Endothelial cell of coronary artery (primary cell): ENCODE data around the gene COA5. TPM values are rescaled to one million over a fixed set of nuclear protein-coding genes. Genes with fewer than 3 reads are reported as not detected.

Experiments used
- total RNA-seq: library from RNA; depleted of rRNA; stranded (reverse); fragments of >200 nt; gene quantifications from 2 replicates; pipeline ENCODE4 v1.2.3, GENCODE V29; 2014

COA5 gene, protein sequence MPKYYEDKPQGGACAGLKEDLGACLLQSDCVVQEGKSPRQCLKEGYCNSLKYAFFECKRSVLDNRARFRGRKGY
- 21.1 and 30.7 TPM in 2 replicates for total RNA-seq

DNA sequence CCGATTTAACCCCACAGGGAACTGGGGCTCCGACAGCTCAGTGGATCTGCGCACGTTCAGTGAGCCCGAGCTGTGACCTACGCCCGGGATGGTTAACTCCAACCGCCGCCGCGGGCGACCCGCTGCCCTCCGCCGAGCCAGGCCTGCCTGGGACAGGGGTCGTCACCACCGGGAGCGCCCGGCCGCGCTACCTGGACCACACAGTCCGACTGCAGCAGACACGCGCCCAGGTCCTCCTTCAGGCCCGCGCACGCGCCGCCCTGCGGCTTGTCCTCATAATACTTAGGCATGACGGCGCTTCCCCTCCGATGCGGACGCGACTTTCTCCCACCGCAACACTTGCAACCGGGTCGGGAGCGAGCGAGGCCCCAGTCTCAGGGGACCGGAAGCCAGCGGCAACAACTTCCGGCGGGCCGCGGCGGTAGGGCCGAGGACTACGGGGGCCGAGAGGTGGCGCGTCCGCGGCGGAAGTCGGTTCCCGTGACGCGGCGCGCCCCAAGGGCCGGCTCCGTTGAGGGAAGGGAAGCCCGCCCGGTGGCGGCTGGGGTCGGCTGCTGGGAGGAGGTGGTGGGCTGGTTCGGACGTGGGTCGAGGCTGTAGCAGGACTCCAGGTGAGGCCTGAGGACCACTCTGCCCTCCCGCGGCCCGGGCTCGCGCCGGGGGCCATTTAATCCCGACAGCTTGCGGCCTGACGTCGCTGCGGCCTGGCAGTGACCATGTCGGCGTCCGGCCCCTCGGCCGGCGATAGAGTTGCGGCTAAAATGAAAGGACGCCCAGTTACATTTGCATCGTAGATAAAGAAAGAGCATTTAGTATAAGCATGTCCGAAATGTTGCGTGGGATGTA, at the start of gene COA5, which contains the start of gene UNC50:
Gene COA5 (minus strand): TSS at position 397 of the 846 bp plus-strand sequence. CDS start 107 bp downstream, at position 290.
Gene UNC50 (plus strand): TSS at position 474 of the 846 bp plus-strand sequence. CDS start 1,171 bp downstream, outside the sequence.

Other genes with a start within 250 kb of the COA5 start
- gene INPP4A, start 163.7 kb downstream of the COA5 start, total RNA-seq: 26.4 and 35.4 TPM in 2 replicates
- 38.0 and 47.9 TPM in 2 replicates for gene UNC50, start 77 bp upstream of the COA5 start, total RNA-seq
- 25.5 and 49.8 TPM in 2 replicates for gene MGAT4A, start 122.6 kb upstream of the COA5 start, total RNA-seq